ENCODE data around the gene ANKRD18A.

The ANKRD18A gene

GRCh38 chr9:38529317-38529716 lies 91.1 kb downstream of the ANKRD18A start:
- no peak for DNase-seq (ENCODE audit: low read depth)

- DNase-seq (ENCODE audit: low read depth): no peak
Measured at GRCh38 chr9:38527503-38527902, 92.9 kb downstream of the ANKRD18A start.

GRCh38 chr9:38526591-38526990 lies 93.8 kb downstream of the ANKRD18A start:
- DNase-seq (ENCODE audit: low read depth): no peak

GRCh38 chr9:38523121-38523520 lies 97.3 kb downstream of the ANKRD18A start:
- no peak for DNase-seq (ENCODE audit: low read depth)

GRCh38 chr9:38521762-38522161 lies 98.6 kb downstream of the ANKRD18A start:
- no peak for DNase-seq (ENCODE audit: low read depth)

Measured in GM04503 (cell line).